DMS153 treated with DMSO at 0.1 percent for 48 hours (cell line): ENCODE results near the gene OVOL3.

Source experiments
- DNase-seq: peaks from one replicate; lab custom pipeline; 2025; ENCODE audit not compliant: unreplicated experiment; lab: John Stamatoyannopoulos, UW

Gene OVOL3

DNA sequence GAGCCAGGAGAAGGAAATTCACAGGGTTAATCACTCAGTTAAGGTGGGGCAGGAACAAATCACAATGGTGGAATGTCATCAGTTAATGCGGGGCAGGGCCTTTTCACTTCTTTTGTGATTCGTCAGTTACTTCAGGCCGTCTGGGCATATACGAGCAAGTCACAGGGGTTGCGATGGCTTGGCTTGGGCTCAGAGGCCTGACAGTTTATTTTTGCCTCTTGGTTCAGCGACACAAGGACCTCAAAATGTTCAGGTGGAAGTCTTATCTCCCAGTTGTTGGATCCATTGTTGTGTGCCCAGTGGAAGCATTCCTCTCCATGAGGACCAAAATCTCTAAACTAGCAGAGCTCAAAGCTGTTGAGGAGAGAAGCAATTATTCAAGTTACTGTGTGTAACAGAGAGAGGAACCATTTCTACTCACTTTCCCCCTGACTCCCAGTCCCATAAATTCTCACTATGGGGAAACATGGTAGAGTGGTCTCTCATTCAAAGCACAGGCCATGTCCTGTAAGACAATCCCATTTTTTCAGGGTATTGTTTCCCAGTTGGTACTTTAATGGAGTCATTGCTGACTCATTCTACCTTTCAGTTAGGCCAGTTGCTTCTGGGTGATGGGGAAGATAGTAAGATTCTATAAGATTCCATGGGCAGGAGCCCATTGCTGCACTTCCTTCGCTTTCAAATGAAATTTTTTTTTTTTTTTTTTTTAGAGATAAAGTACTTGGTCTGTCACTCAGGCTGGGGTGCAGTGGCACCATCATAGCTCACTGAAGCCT lies 50.1 kb downstream of the OVOL3 start:
- DNase-seq = no peak
